ENCODE results near the gene KCNIP2.

- TF ChIP-seq, protein P1, sequence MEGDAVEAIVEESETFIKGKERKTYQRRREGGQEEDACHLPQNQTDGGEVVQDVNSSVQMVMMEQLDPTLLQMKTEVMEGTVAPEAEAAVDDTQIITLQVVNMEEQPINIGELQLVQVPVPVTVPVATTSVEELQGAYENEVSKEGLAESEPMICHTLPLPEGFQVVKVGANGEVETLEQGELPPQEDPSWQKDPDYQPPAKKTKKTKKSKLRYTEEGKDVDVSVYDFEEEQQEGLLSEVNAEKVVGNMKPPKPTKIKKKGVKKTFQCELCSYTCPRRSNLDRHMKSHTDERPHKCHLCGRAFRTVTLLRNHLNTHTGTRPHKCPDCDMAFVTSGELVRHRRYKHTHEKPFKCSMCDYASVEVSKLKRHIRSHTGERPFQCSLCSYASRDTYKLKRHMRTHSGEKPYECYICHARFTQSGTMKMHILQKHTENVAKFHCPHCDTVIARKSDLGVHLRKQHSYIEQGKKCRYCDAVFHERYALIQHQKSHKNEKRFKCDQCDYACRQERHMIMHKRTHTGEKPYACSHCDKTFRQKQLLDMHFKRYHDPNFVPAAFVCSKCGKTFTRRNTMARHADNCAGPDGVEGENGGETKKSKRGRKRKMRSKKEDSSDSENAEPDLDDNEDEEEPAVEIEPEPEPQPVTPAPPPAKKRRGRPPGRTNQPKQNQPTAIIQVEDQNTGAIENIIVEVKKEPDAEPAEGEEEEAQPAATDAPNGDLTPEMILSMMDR (IDR thresholded peaks at IDR 0.05): no peak
- TF ChIP-seq POLR2A (IDR thresholded peaks at IDR 0.05) (no peak), EP300 (IDR thresholded peaks at IDR 0.05) (peak in 1 of 2 donors; percentile 14)
Measured at GRCh38 chr10:101879456-101880231, 36.0 kb upstream of the KCNIP2 start.
